IMR-90 (cell line): ENCODE data around the gene HOXB9.

Experiments
- CHD1 ChIP-seq: IDR thresholded peaks from 2 replicates; pipeline ENCODE4 v1.6.1; 2012; ENCODE audit warnings: low read depth, low read length, improper control_type of control experiment
- FOS ChIP-seq: fragments of 150-350 bp; IDR thresholded peaks from 2 replicates; pipeline ENCODE4 v1.6.1; 2016; ENCODE audit warnings: low read depth, low read length
- MAFK ChIP-seq: IDR thresholded peaks from 2 replicates; pipeline ENCODE4 v1.6.1; 2012; ENCODE audit warnings: low read depth, low read length, improper control_type of control experiment
- MXI1 ChIP-seq: IDR thresholded peaks from 2 replicates; pipeline ENCODE4 v1.6.1; 2012; ENCODE audit warnings: low read depth, mild to moderate bottlenecking, low read length, moderate library complexity, borderline replicate concordance
- NFE2L2 ChIP-seq: fragments of 150-350 bp; IDR thresholded peaks from 2 replicates; pipeline ENCODE4 v1.6.1; 2016; ENCODE audit warnings: low read depth, mild to moderate bottlenecking, low read length
- POLR2A ChIP-seq: IDR thresholded peaks from 2 replicates; pipeline ENCODE4 v1.6.1; 2012; ENCODE audit warnings: mild to moderate bottlenecking, low read depth, low read length
- RAD21 ChIP-seq: IDR thresholded peaks from 2 replicates; pipeline ENCODE4 v1.6.1; 2012; ENCODE audit warnings: low read length, improper control_type of control experiment
- RCOR1 ChIP-seq: IDR thresholded peaks from 2 replicates; pipeline ENCODE4 v1.6.1; 2012; ENCODE audit warnings: mild to moderate bottlenecking, low read length, improper control_type of control experiment; ENCODE audit not compliant: insufficient replicate concordance
- RFX5 ChIP-seq: IDR thresholded peaks from 2 replicates; pipeline ENCODE4 v1.8.0; 2012; ENCODE audit warnings: low read depth, mild to moderate bottlenecking, low read length, moderate library complexity
- USF2 ChIP-seq: fragments of 150-350 bp; IDR thresholded peaks from 2 replicates; pipeline ENCODE4 v1.6.1; 2017; ENCODE audit warnings: mild to moderate bottlenecking, antibody characterized with exemption, low read length, low read depth
- TF ChIP-seq, protein P1 (sequence below): conservative IDR thresholded peaks from 2 replicates; pipeline ENCODE4 v1.5.1; 2012; ENCODE audit warnings: mild to moderate bottlenecking, low read depth, low read length, improper control_type of control experiment

- TF ChIP-seq, protein P1, sequence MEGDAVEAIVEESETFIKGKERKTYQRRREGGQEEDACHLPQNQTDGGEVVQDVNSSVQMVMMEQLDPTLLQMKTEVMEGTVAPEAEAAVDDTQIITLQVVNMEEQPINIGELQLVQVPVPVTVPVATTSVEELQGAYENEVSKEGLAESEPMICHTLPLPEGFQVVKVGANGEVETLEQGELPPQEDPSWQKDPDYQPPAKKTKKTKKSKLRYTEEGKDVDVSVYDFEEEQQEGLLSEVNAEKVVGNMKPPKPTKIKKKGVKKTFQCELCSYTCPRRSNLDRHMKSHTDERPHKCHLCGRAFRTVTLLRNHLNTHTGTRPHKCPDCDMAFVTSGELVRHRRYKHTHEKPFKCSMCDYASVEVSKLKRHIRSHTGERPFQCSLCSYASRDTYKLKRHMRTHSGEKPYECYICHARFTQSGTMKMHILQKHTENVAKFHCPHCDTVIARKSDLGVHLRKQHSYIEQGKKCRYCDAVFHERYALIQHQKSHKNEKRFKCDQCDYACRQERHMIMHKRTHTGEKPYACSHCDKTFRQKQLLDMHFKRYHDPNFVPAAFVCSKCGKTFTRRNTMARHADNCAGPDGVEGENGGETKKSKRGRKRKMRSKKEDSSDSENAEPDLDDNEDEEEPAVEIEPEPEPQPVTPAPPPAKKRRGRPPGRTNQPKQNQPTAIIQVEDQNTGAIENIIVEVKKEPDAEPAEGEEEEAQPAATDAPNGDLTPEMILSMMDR = no peak
- no peak for TF ChIP-seq RFX5
- no peak for TF ChIP-seq CHD1
- no peak for TF ChIP-seq POLR2A
- no peak for TF ChIP-seq RAD21
- TF ChIP-seq MXI1 = no peak
- no peak for TF ChIP-seq FOS
- TF ChIP-seq NFE2L2 = no peak
- no peak for TF ChIP-seq MAFK
- TF ChIP-seq USF2 = no peak
- no peak for TF ChIP-seq RCOR1
These were observed 26.8 kb downstream of the HOXB9 start for GRCh38 chr17:48599354-48599753.
